ENCODE results near the gene DOCK4.

The DOCK4 gene

DNA sequence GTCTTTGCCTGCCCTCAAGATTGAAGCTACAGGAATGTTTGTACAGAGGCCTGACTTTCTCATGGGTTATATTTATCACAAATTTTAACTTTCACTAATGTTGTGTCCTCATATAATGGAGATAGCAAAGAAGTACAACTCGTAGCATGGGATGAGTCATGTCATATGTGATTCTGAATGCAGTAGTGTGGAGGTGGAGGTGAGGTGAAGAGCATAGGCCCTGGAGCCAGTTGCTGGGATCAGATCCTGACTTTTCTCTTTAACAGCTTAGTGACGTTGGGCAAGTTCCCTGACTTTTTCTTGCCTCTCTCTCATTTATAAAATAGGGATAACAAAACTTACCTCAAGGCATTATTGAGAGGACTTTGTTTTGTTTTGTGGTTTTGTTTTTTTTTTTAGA, 511.8 kb downstream of the DOCK4 start:
- no peak overlapping the region for H3K4me3 ChIP-seq (ENCODE audit: low read depth, low read length)
- TF ChIP-seq, protein P1, sequence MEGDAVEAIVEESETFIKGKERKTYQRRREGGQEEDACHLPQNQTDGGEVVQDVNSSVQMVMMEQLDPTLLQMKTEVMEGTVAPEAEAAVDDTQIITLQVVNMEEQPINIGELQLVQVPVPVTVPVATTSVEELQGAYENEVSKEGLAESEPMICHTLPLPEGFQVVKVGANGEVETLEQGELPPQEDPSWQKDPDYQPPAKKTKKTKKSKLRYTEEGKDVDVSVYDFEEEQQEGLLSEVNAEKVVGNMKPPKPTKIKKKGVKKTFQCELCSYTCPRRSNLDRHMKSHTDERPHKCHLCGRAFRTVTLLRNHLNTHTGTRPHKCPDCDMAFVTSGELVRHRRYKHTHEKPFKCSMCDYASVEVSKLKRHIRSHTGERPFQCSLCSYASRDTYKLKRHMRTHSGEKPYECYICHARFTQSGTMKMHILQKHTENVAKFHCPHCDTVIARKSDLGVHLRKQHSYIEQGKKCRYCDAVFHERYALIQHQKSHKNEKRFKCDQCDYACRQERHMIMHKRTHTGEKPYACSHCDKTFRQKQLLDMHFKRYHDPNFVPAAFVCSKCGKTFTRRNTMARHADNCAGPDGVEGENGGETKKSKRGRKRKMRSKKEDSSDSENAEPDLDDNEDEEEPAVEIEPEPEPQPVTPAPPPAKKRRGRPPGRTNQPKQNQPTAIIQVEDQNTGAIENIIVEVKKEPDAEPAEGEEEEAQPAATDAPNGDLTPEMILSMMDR (IDR thresholded peaks at IDR 0.05; ENCODE audit: low read depth, low read length): no peak

DNA sequence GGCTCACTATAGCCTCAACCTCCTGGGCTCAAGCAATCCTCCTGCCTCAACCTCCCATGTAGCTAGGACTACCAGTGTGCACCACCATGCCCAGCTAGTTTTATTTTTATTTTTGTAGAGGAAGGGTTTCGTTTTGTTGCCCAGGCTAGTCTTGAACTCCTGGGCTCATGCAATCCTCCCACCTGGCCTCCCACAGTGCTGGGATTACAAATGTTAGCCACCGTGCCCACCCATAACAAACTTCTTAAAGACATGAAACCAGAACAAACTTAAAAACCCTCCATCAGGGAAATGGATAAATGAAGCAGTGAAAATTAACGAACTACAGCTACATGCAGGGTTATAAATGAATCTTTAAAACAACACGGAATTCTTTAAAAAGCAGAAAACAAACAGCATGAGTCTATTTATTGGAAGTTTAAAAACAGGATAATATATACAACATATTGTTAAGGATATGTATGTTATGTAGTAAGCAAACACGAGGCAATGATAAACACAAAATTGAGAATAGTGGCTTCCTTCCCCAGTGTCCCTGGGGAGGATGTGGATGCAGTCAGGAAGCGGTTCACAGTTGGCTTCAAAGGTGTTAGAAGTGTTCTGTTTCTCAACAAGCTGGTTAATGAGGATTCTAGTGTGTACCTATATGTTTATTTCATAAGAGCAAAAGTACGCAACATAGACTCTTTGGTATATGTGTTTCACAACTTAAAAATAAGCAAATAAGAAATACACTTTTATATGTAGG, 515.7 kb downstream of the DOCK4 start:
- TF ChIP-seq, protein P1 (IDR thresholded peaks at IDR 0.05; ENCODE audit: low read depth, low read length): no peak
- H3K4me3 ChIP-seq (ENCODE audit: low read depth, low read length): no peak overlapping the region

DNA sequence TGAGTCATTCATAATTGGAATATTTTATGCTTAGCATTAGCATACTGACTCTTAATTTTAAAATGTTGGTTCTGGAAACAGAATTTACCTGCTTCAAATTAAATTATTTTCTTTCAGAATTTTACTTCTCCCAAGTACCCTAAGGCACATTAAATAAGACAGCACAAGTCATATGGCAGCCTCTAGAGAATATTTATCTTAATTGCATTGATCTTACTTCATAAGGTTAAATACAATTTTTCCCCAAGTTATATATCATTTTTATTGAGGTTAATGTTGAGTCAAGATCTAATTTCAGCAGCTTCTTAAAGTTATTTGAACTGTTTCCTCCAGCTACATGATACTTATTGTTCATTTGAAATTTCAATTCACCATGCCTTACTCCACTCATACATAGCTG, 520.9 kb downstream of the DOCK4 start:
- no peak overlapping the region for H3K4me3 ChIP-seq (ENCODE audit: low read depth, low read length)
- TF ChIP-seq, protein P1 (IDR thresholded peaks at IDR 0.05; ENCODE audit: low read depth, low read length): no peak

DNA sequence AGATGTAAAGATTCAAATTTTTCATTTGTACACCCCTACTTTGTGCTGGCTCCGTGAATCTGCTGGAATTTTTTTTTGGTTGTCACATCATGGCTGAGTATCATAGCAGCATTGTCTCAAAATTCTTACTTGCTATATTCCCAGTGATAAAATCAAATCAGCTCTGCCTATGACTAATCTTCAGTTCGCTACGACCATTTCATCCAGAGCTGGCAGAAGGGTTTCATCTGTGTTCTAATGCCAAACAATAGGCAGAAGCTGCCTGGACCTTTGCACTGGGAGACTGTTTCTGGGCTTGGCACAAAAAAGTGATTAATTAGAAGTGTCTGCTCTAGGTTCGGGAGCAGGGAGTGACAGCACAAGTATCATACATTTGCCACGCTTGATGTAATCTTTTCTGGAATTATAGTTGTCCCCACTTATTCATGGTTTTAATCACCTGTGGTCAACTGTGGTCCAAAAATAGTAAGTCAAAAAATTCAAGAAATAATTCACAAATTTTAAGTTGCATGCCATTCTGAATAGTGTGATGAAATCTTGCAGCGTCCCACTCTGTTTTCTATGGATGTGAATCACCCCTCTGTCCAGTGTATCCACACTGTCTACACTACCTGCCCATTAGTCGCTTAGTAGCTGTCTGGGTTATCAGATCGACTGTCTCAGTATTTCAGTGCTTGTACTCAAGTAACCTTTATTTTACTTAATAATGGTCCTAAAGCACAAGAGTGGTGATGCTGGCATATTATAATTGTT, 523.4 kb downstream of the DOCK4 start:
- TF ChIP-seq, protein P1 (IDR thresholded peaks at IDR 0.05; ENCODE audit: low read depth, low read length): no peak
- H3K4me3 ChIP-seq (ENCODE audit: low read depth, low read length): no peak overlapping the region

DNA sequence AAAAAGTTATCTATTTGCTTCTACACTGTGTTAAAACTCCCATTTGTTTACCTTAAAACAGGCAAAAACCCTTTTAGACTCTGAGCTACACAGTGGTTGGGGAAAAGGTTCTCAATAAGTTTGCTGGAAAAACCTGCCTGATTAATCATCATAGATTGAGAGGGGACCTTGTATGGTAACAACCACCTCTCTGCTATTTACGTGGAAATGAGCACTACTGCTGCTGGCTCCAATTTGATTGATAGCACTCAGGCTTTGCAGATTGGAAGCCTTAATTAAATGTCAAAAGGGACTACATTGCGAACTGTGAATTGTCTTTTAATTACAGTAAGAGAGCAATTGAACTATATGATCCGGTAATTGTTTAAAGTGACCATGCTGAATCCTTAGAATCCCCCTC, 525.0 kb downstream of the DOCK4 start:
- no peak overlapping the region for H3K4me3 ChIP-seq (ENCODE audit: low read depth, low read length)
- TF ChIP-seq, protein P1 (IDR thresholded peaks at IDR 0.05; ENCODE audit: low read depth, low read length): no peak

DNA sequence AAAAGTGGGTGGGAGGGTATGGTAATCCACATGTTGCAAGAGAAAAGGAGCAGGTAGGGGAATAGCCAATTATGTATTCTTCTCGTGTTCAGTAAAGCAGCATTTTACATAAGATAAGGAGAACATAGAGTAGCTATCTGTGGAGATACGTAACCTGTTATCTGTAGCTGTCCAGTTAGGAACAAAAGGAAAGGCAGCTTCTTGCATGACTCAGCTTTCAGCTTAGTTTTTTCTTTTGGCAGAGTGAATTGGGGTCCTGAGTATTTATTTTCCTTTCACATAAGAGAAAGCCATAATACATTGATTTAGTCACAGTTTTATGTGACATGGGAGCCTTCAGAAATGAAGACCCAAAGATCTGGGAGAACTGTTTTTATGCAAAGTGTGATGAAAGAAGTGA, 527.2 kb downstream of the DOCK4 start:
- TF ChIP-seq, protein P1 (IDR thresholded peaks at IDR 0.05; ENCODE audit: low read depth, low read length): no peak
- H3K4me3 ChIP-seq (ENCODE audit: low read depth, low read length): no peak overlapping the region

DNA sequence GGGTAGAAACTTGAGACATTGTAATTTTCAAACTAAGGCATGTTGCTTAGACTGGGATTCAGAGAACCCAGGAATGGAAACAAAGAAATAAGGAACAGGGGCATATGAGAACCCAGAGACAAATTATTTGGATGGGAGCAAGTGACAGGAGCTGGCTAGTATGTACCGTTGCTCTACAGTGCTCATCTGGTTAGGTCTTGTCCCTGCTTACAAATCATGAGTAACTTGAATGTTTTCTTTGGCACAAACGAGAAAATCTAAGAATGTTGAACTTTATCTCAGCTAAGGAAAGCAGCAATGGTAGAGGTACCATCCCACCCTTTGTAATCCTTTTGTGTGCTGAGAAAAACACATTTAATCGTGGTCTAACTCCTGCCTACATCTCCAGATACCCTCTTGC, 527.9 kb downstream of the DOCK4 start:
- no peak overlapping the region for H3K4me3 ChIP-seq (ENCODE audit: low read depth, low read length)
- TF ChIP-seq, protein P1 (IDR thresholded peaks at IDR 0.05; ENCODE audit: low read depth, low read length): no peak

All from WI38 (cell line).